RWPE2 (cell line): ENCODE data around the gene ARMC5.

Experiments
- ATAC-seq: fragments of 200-7000 bp; cut with Tn5 transposase; 3 replicates; pipeline ENCODE4 v1.9.1; 2021; ENCODE audit warnings: low read depth
- DNase-seq: peaks from one replicate; pipeline ENCODE4 v3.0.0-alpha.2; 2020; ENCODE audit warnings: low spot score
- H3K27ac ChIP-seq: fragments of 450-650 bp; 2 replicates; pipeline ENCODE4 v1.5.1; 2017; ENCODE audit warnings: mild to moderate bottlenecking; ENCODE audit not compliant: poor library complexity, severe bottlenecking
- H3K27me3 ChIP-seq: fragments of 250-450 bp; sonication (Bioruptor Pico); 2 replicates; pipeline ENCODE4 v1.5.1; 2021; ENCODE audit warnings: mild to moderate bottlenecking, moderate library complexity; ENCODE audit not compliant: insufficient read depth, poor library complexity, severe bottlenecking
- H3K36me3 ChIP-seq: fragments of 250-450 bp; sonication (Bioruptor Pico); 2 replicates; pipeline ENCODE4 v1.5.1; 2020; ENCODE audit warnings: low read depth, mild to moderate bottlenecking, moderate library complexity
- H3K4me1 ChIP-seq: fragments of 250-450 bp; sonication (Bioruptor Pico); 2 replicates; pipeline ENCODE4 v1.5.1; 2021; ENCODE audit warnings: mild to moderate bottlenecking, moderate library complexity; ENCODE audit not compliant: insufficient read depth, poor library complexity, severe bottlenecking
- H3K4me3 ChIP-seq: fragments of 250-450 bp; sonication (Bioruptor Pico); 2 replicates; pipeline ENCODE4 v1.5.1; 2021; ENCODE audit warnings: mild to moderate bottlenecking, moderate library complexity; ENCODE audit not compliant: severe bottlenecking
- H3K9me3 ChIP-seq: fragments of 250-450 bp; sonication (Bioruptor Pico); 2 replicates; pipeline ENCODE4 v1.5.1; 2021; ENCODE audit warnings: mild to moderate bottlenecking, moderate library complexity; ENCODE audit not compliant: severe bottlenecking
- TF ChIP-seq, protein P1 (sequence below): fragments of 450-650 bp; IDR thresholded peaks from one replicate; pipeline ENCODE4 v1.5.1; 2017; ENCODE audit warnings: mild to moderate bottlenecking, moderate library complexity; ENCODE audit not compliant: poor library complexity, severe bottlenecking

ARMC5 gene

GRCh38 chr16:31489298-31489564 lies 29.9 kb downstream of the ARMC5 start:
- DNase-seq (no peak), ATAC-seq (no peak)
- Histone ChIP-seq H3K4me3 (no peak overlapping the region), H3K27me3 (no peaks in the 10 kb centered on the region), H3K27ac (no peak overlapping the region), H3K36me3 (peaks cover 9% of the 10 kb centered on the region; the same call in 1 of the 2 replicates), H3K9me3 (no peaks in the 10 kb centered on the region), H3K4me1 (no peaks in the 10 kb centered on the region)
- TF ChIP-seq, protein P1, sequence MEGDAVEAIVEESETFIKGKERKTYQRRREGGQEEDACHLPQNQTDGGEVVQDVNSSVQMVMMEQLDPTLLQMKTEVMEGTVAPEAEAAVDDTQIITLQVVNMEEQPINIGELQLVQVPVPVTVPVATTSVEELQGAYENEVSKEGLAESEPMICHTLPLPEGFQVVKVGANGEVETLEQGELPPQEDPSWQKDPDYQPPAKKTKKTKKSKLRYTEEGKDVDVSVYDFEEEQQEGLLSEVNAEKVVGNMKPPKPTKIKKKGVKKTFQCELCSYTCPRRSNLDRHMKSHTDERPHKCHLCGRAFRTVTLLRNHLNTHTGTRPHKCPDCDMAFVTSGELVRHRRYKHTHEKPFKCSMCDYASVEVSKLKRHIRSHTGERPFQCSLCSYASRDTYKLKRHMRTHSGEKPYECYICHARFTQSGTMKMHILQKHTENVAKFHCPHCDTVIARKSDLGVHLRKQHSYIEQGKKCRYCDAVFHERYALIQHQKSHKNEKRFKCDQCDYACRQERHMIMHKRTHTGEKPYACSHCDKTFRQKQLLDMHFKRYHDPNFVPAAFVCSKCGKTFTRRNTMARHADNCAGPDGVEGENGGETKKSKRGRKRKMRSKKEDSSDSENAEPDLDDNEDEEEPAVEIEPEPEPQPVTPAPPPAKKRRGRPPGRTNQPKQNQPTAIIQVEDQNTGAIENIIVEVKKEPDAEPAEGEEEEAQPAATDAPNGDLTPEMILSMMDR = no peak

- TF ChIP-seq, protein P1 = no peak
- DNase-seq (no peak), ATAC-seq (no peak)
- Histone ChIP-seq H3K4me1 (no peaks in the 10 kb centered on the region), H3K4me3 (no peak overlapping the region), H3K27me3 (no peaks in the 10 kb centered on the region), H3K36me3 (peaks cover 10% of the 10 kb centered on the region; the same call in 1 of the 2 replicates), H3K9me3 (no peaks in the 10 kb centered on the region), H3K27ac (no peak overlapping the region)
Observed at GRCh38 chr16:31489616-31490584, 30.6 kb downstream of the ARMC5 start.

DNA sequence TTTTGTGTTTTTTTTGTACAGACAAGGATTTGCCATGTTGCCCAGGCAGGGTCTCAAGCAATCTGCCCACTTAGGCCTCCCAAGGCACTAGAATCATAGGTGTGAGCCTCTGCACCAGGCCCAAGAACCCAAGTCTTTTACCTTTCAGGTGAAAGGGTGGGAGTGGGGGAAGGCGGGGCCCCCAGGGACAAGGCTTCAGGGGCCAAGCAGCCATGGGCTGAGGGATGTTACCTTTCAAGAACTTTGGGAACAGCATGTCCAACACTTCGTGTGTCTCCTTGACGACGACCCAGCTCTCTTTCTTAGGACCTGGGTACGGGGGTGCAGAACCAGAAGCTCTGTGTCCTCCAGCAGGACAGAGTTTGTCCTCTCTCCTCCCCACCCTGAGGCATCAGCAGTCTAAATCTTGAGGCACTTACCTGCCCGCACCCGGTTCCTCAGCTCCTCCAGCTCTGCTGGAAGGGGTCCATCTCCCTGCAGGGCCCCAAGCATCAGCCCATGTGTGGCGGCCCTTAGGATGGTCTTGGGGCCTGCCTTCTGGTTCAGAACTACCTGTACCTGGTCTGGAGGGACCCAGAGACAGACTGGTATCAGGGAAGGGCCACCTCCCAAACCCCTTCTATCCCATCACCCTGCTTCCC lies 32.6 kb downstream of the ARMC5 start:
- Histone ChIP-seq H3K27ac (no peak overlapping the region), H3K4me1 (no peaks in the 10 kb centered on the region), H3K4me3 (no peak overlapping the region), H3K9me3 (no peaks in the 10 kb centered on the region), H3K36me3 (peaks cover 17% of the 10 kb centered on the region), H3K27me3 (no peaks in the 10 kb centered on the region)
- DNase-seq (no peak), ATAC-seq (no peak)
- TF ChIP-seq, protein P1 = no peak

GRCh38 chr16:31493506-31494125 lies 34.3 kb downstream of the ARMC5 start:
- no peak overlapping the region for H3K4me3 ChIP-seq
- DNase-seq (no peak), ATAC-seq (no peak)

More at GRCh38 chr16:31493506-31494125, 34.3 kb downstream of the ARMC5 start:
- H3K4me1 ChIP-seq = no peaks in the 10 kb centered on the region
- TF ChIP-seq, protein P1 = no peak
- H3K9me3 ChIP-seq = no peaks in the 10 kb centered on the region
- H3K27ac ChIP-seq = no peak overlapping the region
- peaks cover 34% of the 10 kb centered on the region for H3K36me3 ChIP-seq
- no peaks in the 10 kb centered on the region for H3K27me3 ChIP-seq
